HG03460 (cell line): ENCODE data around the gene ROR2.

ENCODE experiments used
- ATAC-seq: cut with Tn5 transposase; IDR thresholded peaks from one replicate; pipeline ENCODE4 v1.9.1; 2021; ENCODE audit not compliant: unreplicated experiment

ROR2 gene

GRCh38 chr9:91948597-91949391 is 1.2 kb downstream of the ROR2 start:
- no peak for ATAC-seq

- no peak for ATAC-seq
Measured at GRCh38 chr9:91948101-91948596, 1.9 kb downstream of the ROR2 start.

- ATAC-seq = no peak
Measured at GRCh38 chr9:91946653-91947488, 3.2 kb downstream of the ROR2 start.

- ATAC-seq = no peak
Measured at GRCh38 chr9:91946196-91946595, 3.8 kb downstream of the ROR2 start.

- ATAC-seq = no peak
Measured at GRCh38 chr9:91945277-91946085, 4.5 kb downstream of the ROR2 start.

- ATAC-seq = no peak
Measured at GRCh38 chr9:91944711-91945110, 5.3 kb downstream of the ROR2 start.

- ATAC-seq = no peak
Measured at GRCh38 chr9:91943478-91944470, 6.3 kb downstream of the ROR2 start.

GRCh38 chr9:91942201-91942600 is 7.8 kb downstream of the ROR2 start:
- no peak for ATAC-seq

- no peak for ATAC-seq
Measured at GRCh38 chr9:91939978-91940377, 10.1 kb downstream of the ROR2 start.

- no peak for ATAC-seq
Measured at GRCh38 chr9:91937727-91938126, 12.3 kb downstream of the ROR2 start.

GRCh38 chr9:91937056-91937455 is 13.0 kb downstream of the ROR2 start:
- ATAC-seq = no peak

GRCh38 chr9:91935805-91936514 is 14.1 kb downstream of the ROR2 start:
- ATAC-seq = no peak

GRCh38 chr9:91935066-91935749 is 14.8 kb downstream of the ROR2 start:
- no peak for ATAC-seq

- no peak for ATAC-seq
Measured at GRCh38 chr9:91934654-91935053, 15.4 kb downstream of the ROR2 start.

- ATAC-seq = no peak
Measured at GRCh38 chr9:91933556-91934352, 16.3 kb downstream of the ROR2 start.

GRCh38 chr9:91930475-91930874 is 19.6 kb downstream of the ROR2 start:
- no peak for ATAC-seq

- no peak for ATAC-seq
Measured at GRCh38 chr9:91929331-91929730, 20.7 kb downstream of the ROR2 start.

- no peak for ATAC-seq
Measured at GRCh38 chr9:91927922-91928510, 22.0 kb downstream of the ROR2 start.
